Nephron progenitor cell (in vitro differentiated cells): ENCODE measurements around the gene SSTR1.
"Not testable (repeated sequence)": the region's sequence is repeated elsewhere in the genome, so short reads cannot be mapped to it uniquely, and the experiment has no call there.

Source experiments
- DNase-seq: peaks from one replicate; pipeline ENCODE4 v3.0.0; 2021
- H3K27ac Mint-ChIP-seq: 2 replicates; pipeline ENCODE4 v1.8.0; 2021; ENCODE audit warnings: mild to moderate bottlenecking, moderate library complexity, mixed read lengths
- H3K27me3 Mint-ChIP-seq: 2 replicates; pipeline ENCODE4 v1.8.0; 2021; ENCODE audit warnings: mild to moderate bottlenecking, low read depth, mixed read lengths; ENCODE audit not compliant: poor library complexity
- H3K36me3 Mint-ChIP-seq: 2 replicates; pipeline ENCODE4 v1.8.0; 2021; ENCODE audit warnings: low read depth, mixed read lengths
- H3K4me1 Mint-ChIP-seq: 2 replicates; pipeline ENCODE4 v1.8.0; 2021; ENCODE audit warnings: mixed read lengths
- H3K4me3 Mint-ChIP-seq: 2 replicates; pipeline ENCODE4 v1.8.0; 2021; ENCODE audit warnings: mild to moderate bottlenecking, moderate library complexity, mixed read lengths
- H3K9me3 Mint-ChIP-seq: 2 replicates; pipeline ENCODE4 v1.8.0; 2021; ENCODE audit warnings: mild to moderate bottlenecking, moderate library complexity, mixed read lengths
- TF ChIP-seq, protein P1 (sequence below): fragments of 200-600 bp; sonication (generic); IDR thresholded peaks from 2 replicates; pipeline ENCODE4 v1.5.0; 2021; ENCODE audit warnings: antibody characterized with exemption

The SSTR1 gene

DNA sequence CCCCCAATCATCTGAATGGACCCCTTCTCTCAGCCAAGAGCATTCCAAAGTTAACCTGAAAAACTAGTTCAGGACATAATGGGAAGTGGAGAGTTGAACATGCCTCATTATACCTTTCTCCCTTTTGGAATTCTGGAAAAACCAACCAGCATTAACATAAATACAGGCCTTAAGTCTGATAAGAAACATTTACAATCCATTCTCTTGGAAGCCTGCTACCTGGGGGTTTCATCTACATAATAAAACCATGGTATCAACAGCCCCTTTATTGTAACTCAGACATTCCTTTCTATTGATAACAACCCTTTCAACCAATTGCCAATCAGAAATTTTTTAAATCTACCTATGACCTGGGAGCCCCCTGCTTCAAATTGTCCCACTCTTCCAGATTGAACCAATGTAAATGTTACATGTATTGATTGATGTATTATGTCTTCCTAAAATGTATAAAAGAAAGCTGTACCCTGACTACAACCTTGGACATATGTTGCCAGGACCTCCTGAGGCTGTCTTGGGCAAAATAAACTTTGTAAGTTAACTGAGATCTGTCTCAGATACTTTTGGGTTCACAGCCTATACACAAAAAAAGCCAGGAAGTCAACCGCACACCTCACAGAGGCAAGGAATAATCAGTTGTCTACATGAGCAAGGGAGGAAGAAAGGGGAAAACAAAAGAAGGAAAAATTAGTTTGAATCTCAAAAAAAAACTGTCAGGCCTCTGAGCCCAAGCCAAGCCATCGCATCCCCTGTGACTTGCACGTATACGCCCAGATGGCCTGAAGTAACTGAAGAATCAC is 17.6 kb upstream of the SSTR1 start:
- DNase-seq: no peak
- H3K27ac Mint-ChIP-seq: no peak overlapping the region
- H3K9me3 Mint-ChIP-seq: no peaks in the 10 kb centered on the region
- TF ChIP-seq, protein P1, sequence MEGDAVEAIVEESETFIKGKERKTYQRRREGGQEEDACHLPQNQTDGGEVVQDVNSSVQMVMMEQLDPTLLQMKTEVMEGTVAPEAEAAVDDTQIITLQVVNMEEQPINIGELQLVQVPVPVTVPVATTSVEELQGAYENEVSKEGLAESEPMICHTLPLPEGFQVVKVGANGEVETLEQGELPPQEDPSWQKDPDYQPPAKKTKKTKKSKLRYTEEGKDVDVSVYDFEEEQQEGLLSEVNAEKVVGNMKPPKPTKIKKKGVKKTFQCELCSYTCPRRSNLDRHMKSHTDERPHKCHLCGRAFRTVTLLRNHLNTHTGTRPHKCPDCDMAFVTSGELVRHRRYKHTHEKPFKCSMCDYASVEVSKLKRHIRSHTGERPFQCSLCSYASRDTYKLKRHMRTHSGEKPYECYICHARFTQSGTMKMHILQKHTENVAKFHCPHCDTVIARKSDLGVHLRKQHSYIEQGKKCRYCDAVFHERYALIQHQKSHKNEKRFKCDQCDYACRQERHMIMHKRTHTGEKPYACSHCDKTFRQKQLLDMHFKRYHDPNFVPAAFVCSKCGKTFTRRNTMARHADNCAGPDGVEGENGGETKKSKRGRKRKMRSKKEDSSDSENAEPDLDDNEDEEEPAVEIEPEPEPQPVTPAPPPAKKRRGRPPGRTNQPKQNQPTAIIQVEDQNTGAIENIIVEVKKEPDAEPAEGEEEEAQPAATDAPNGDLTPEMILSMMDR: no peak
- peaks cover 61% of the 10 kb centered on the region for H3K27me3 Mint-ChIP-seq
- H3K4me1 Mint-ChIP-seq: peaks cover 37% of the 10 kb centered on the region
- no peak overlapping the region for H3K4me3 Mint-ChIP-seq
- no peaks in the 10 kb centered on the region for H3K36me3 Mint-ChIP-seq

DNA sequence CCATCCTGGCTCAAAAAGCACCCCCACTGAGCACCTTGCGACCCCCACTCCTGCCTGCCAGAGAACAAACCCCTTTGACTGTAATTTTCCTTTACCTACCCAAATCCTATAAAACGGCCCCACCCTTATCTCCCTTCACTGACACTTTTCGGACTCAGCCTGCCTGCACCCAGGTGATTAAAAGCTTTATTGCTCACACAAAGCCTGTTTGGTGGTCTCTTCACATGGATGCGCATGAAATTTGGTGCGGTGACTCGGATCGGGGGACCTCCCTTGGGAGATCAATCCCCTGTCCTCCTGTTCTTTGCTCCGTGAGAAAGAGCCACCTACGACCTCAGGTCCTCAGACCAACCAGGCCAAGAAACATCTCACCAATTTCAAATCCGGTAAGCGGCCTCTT is 16.9 kb upstream of the SSTR1 start:
- Mint-ChIP-seq H3K4me1 (peaks cover 30% of the 10 kb centered on the region), H3K27me3 (peaks cover 66% of the 10 kb centered on the region)
- not testable (repeated sequence) for H3K36me3 Mint-ChIP-seq, H3K4me3 Mint-ChIP-seq, DNase-seq, H3K27ac Mint-ChIP-seq, H3K9me3 Mint-ChIP-seq

GRCh38 chr14:38191491-38191890 is 16.2 kb upstream of the SSTR1 start:
- H3K36me3 Mint-ChIP-seq, H3K27ac Mint-ChIP-seq, H3K4me3 Mint-ChIP-seq, H3K9me3 Mint-ChIP-seq, DNase-seq: not testable (repeated sequence)
- Mint-ChIP-seq H3K27me3 (peaks cover 71% of the 10 kb centered on the region), H3K4me1 (peaks cover 27% of the 10 kb centered on the region)

DNA sequence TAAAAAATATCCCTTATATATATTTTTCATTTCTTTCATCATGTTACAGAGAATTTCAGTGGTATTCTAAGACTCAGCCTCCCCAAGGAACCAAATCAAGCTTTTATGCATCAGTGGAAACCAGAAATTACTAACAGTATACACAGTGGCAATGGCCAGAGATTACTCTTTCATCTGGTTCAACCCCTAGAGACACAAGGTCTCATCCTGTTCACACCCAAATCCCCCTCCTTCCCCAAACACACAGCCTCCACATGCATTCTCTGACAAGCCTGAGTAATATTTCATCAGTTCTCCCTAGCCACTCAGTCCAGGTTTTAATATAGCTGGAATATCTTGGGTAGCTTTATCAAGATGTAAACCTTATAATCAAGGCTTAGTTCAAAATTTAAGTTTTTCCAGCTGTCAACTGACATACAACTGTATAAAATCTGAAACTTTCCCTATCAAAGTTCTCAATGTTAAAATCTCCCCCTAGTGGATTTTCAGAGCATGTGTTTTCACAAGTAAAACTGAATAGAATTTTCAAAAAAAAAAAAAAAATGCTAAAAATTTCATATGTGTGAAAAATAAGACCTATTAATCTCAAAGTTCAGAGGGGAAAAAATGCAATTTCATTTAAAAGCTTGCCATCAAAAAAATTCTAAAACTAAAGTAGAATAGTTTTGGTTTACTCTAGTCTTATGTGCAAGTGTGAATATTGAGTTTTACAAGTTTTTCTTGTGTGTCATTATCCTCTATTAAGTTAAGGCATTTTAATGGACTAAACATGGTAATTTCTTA is 10.5 kb upstream of the SSTR1 start:
- Mint-ChIP-seq H3K27ac (no peak overlapping the region), H3K4me3 (no peak overlapping the region), H3K9me3 (no peaks in the 10 kb centered on the region), H3K27me3 (peaks cover 46% of the 10 kb centered on the region), H3K36me3 (no peaks in the 10 kb centered on the region), H3K4me1 (peaks cover 7% of the 10 kb centered on the region)
- TF ChIP-seq, protein P1: peak; percentile 67
- no peak for DNase-seq

- Mint-ChIP-seq H3K9me3 (no peaks in the 10 kb centered on the region), H3K27ac (no peak overlapping the region), H3K36me3 (no peaks in the 10 kb centered on the region), H3K4me1 (peaks cover under 1% of the 10 kb centered on the region), H3K27me3 (peaks cover 45% of the 10 kb centered on the region), H3K4me3 (no peak overlapping the region)
- no peak for DNase-seq
- TF ChIP-seq, protein P1: no peak
These were observed 9.8 kb upstream of the SSTR1 start for GRCh38 chr14:38197784-38198335.

- H3K27me3 Mint-ChIP-seq: peaks cover 44% of the 10 kb centered on the region
- no peaks in the 10 kb centered on the region for H3K9me3 Mint-ChIP-seq
- no peak for DNase-seq
- H3K27ac Mint-ChIP-seq: no peak overlapping the region
- no peaks in the 10 kb centered on the region for H3K36me3 Mint-ChIP-seq
- TF ChIP-seq, protein P1: no peak
- no peak overlapping the region for H3K4me3 Mint-ChIP-seq
- H3K4me1 Mint-ChIP-seq: no peaks in the 10 kb centered on the region
These were observed 9.3 kb upstream of the SSTR1 start for GRCh38 chr14:38198425-38198824.
